Measurements from ENCODE around the gene NTM.
A peak's percentile ranks its signal among the peaks of the same experiment; 100 is the strongest.
"Not testable (repeated sequence)": the region's sequence is repeated elsewhere in the genome, so short reads cannot be mapped to it uniquely, and the experiment has no call there.

NTM gene

GRCh38 chr11:132311703-132312102 lies 941.3 kb downstream of the NTM start:
- DNase-seq, result no peak

- no peak for DNase-seq
Observed at GRCh38 chr11:132312161-132312560, 941.7 kb downstream of the NTM start.

- DNase-seq, result peak; percentile 76
Observed at GRCh38 chr11:132312701-132313111, 942.3 kb downstream of the NTM start.

- no peak for DNase-seq
Observed at GRCh38 chr11:132314911-132315455, 944.6 kb downstream of the NTM start.

GRCh38 chr11:132315696-132316095 lies 945.3 kb downstream of the NTM start:
- DNase-seq, result no peak

- no peak for DNase-seq
Observed at GRCh38 chr11:132318421-132319157, 948.2 kb downstream of the NTM start.

- DNase-seq, result not testable (repeated sequence)
Observed at GRCh38 chr11:132319419-132319818, 949.0 kb downstream of the NTM start.

- DNase-seq, result no peak
Observed at GRCh38 chr11:132330515-132330914, 960.1 kb downstream of the NTM start.

GRCh38 chr11:132332521-132332920 lies 962.1 kb downstream of the NTM start:
- no peak for DNase-seq

GRCh38 chr11:132334769-132335280 lies 964.4 kb downstream of the NTM start:
- DNase-seq, result no peak

- no peak for DNase-seq
Observed at GRCh38 chr11:132335311-132335710, 964.9 kb downstream of the NTM start.

GRCh38 chr11:132336781-132337535 lies 966.5 kb downstream of the NTM start:
- no peak for DNase-seq

GRCh38 chr11:132337819-132338416 lies 967.5 kb downstream of the NTM start:
- DNase-seq, result no peak

GRCh38 chr11:132342408-132342807 lies 972.0 kb downstream of the NTM start:
- DNase-seq, result no peak

GRCh38 chr11:132343445-132344175 lies 973.2 kb downstream of the NTM start:
- no peak for DNase-seq

GRCh38 chr11:132346558-132347148 lies 976.2 kb downstream of the NTM start:
- no peak for DNase-seq

- peak; percentile 40 for DNase-seq
Observed at GRCh38 chr11:132347156-132348090, 977.0 kb downstream of the NTM start.

GRCh38 chr11:132349811-132350733 lies 979.7 kb downstream of the NTM start:
- no peak for DNase-seq

GRCh38 chr11:132351050-132351449 lies 980.6 kb downstream of the NTM start:
- DNase-seq, result no peak

- no peak for DNase-seq
Observed at GRCh38 chr11:132352497-132352896, 982.1 kb downstream of the NTM start.
